GDM1 (cell line): ENCODE data around the gene DXO.
"Not testable (repeated sequence)": the region's sequence is repeated elsewhere in the genome, so short reads cannot be mapped to it uniquely, and the experiment has no call there.

Experiments
- DNase-seq: peaks from one replicate; lab custom pipeline; 2025; lab: John Stamatoyannopoulos, UW

The DXO gene

GRCh38 chr6:31958741-31959739 is 12.9 kb downstream of the DXO start, which contains the start of the genes NELFE and SKIC2:
Gene NELFE (minus strand): TSS chr6:31958971. CDS start chr6:31958446, 525 bp downstream.
Gene SKIC2 (plus strand): TSS chr6:31959175. CDS start chr6:31959193, 18 bp downstream.
- DNase-seq, result peak; percentile 97

GRCh38 chr6:31958412-31958740 is 13.6 kb downstream of the DXO start:
- DNase-seq, result no peak

- DNase-seq, result no peak
Observed at GRCh38 chr6:31956796-31957195, 15.1 kb downstream of the DXO start.

- DNase-seq, result no peak
Observed at GRCh38 chr6:31954511-31954910, 17.4 kb downstream of the DXO start.

- no peak for DNase-seq
Observed at GRCh38 chr6:31952890-31953289, 19.0 kb downstream of the DXO start.

- DNase-seq, result no peak
Observed at GRCh38 chr6:31952140-31952805, 19.7 kb downstream of the DXO start.

GRCh38 chr6:31949926-31950548 is 21.9 kb downstream of the DXO start:
- DNase-seq, result no peak

- no peak for DNase-seq
Observed at GRCh38 chr6:31948753-31949413, 23.1 kb downstream of the DXO start.

- no peak for DNase-seq
Observed at GRCh38 chr6:31948306-31948705, 23.6 kb downstream of the DXO start.

- DNase-seq, result no peak
Observed at GRCh38 chr6:31947864-31948263, 24.1 kb downstream of the DXO start.

GRCh38 chr6:31947070-31947675 is 24.8 kb downstream of the DXO start:
- DNase-seq, result no peak

GRCh38 chr6:31946370-31946885 is 25.5 kb downstream of the DXO start:
- no peak for DNase-seq

GRCh38 chr6:31945507-31946369 is 26.2 kb downstream of the DXO start, which contains the start of gene CFB:
Gene CFB (plus strand): TSS chr6:31946095. CDS start chr6:31946222, 127 bp downstream.
- DNase-seq, result no peak

- no peak for DNase-seq
Observed at GRCh38 chr6:31945154-31945506, 26.8 kb downstream of the DXO start.

GRCh38 chr6:31943742-31944141 is 28.2 kb downstream of the DXO start:
- DNase-seq, result no peak

GRCh38 chr6:31940256-31940664 is 31.7 kb downstream of the DXO start:
- DNase-seq, result no peak

- no peak for DNase-seq
Observed at GRCh38 chr6:31935823-31936222, 36.1 kb downstream of the DXO start.

GRCh38 chr6:31935021-31935420 is 36.9 kb downstream of the DXO start:
- DNase-seq, result no peak

GRCh38 chr6:31933537-31933936 is 38.4 kb downstream of the DXO start:
- DNase-seq, result no peak

- DNase-seq, result not testable (repeated sequence)
Observed at GRCh38 chr6:31932137-31932536, 39.8 kb downstream of the DXO start.
